Renal cortex interstitium (tissue), 11 donors: Measurements from ENCODE around the gene MTRR. TPM values are rescaled to one million over a fixed set of nuclear protein-coding genes. Genes with fewer than 3 reads are reported as not detected.
"Not testable (repeated sequence)": the region's sequence is repeated elsewhere in the genome, so short reads cannot be mapped to it uniquely, and the experiment has no call there.

ENCODE experiments used
- DNase-seq, 11 donors: peaks; one replicate each; pipeline ENCODE4 v3.0.0-alpha.2; 2013; ENCODE audit warnings: low read depth in 9 of 11, low spot score in 4 of 11; ENCODE audit errors: extremely low read depth in 1 of 11
- polyA plus RNA-seq, 3 donors: library from polyadenylated mRNA; unstranded; fragments of 120-200 nt; gene quantifications; one replicate each; pipeline ENCODE4 v1.2.1, GENCODE V29; 2013; ENCODE audit not compliant: insufficient read length in 3 of 3

The MTRR gene
- polyA plus RNA-seq, 3 donors = 55.5 to 64.9 (median 58.5) TPM

GRCh38 chr5:7881816-7882215, 12.9 kb downstream of the MTRR start:
- DNase-seq = no peak

DNA sequence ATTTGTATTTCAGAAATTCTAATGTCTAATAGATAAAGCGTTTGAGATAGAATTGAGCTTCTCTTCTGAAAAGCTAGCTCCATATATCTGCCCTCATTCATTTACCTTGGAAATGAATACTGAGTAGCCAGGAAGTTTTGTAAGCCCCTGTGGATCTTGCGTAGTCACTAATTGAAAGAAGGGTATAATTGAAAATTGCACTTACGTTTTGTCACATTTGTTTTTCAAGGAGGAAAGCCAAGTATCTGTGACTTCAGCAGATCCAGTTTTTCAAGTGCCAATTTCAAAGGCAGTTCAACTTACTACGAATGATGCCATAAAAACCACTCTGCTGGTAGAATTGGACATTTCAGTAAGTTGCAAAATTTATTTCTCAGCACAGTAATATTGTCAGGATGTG, 14.0 kb downstream of the MTRR start:
- no peak for DNase-seq

- no peak for DNase-seq
These were observed 15.7 kb downstream of the MTRR start for GRCh38 chr5:7884491-7885267.

DNA sequence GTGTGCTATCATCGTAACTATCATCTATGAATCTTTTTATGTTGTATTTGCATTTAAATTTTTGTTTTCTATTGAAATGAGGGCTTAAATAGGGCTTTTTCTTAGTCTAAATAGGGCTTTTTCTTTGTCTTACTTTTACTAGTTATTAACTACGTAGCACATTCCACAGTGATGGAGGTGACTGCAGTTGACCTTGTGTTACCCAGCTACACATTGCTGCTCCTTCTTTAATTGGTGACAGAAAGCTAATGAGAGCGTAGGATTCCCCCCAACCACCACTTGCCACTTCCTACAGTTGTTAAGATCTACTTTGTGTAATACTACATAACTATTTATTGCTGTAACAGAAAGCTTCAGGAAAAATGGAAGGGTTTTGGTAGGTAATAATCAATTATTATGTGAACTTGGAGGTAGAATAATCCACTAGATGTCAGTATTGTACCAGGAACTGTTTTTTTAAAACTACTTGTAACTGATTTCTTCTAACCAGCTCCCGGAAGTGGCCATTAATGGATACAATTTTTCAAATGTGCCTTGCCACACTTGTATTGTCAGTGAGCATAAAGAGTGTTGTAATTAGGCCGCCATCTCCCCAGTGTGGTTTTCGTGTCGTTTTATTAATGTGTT, 18.0 kb downstream of the MTRR start:
- peak in 6 of 11 donors; percentile 12 to 40 (median 24) for DNase-seq

- no peak for DNase-seq
These were observed 20.0 kb downstream of the MTRR start for GRCh38 chr5:7888901-7889300.

- DNase-seq = no peak
These were observed 25.5 kb downstream of the MTRR start for GRCh38 chr5:7894439-7894838.

DNA sequence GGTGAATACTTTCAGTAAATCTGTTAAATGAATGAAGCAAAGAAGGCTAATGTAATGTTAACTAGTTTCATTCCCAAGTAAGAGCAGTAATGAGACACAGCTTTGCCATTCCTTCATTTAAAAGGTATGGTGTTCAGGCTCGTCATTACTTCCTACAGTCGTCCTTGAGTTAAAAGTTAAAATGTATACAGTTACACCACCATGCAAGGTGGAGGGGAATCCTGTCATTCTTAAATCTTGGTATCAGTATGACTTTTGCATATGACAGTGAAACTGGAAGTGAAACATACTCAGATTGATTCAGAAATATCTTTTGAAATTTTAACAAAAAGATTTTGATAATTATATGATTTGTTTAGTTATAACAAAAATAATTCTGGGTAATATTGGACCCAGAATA, 25.9 kb downstream of the MTRR start:
- no peak for DNase-seq

- no peak for DNase-seq
These were observed 28.2 kb downstream of the MTRR start for GRCh38 chr5:7897014-7897600.

DNA sequence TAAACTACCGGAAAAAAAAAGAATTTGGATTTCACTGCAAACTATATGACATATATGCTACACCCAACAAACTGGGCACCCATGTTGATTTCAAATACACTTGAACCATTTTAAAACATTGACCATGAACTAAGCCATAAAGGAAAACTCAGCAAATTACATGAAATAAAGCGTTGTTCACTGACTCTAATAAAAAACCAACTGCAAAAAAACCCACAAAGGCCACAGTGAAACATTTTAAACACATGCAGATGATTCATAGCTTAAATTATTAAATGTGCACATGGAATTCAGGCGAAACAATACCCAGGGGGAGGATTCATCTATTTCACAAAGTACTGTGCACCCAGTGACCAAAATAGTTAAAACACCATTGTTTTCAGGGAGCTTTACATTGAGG, 33.3 kb downstream of the MTRR start:
- DNase-seq = no peak

DNA sequence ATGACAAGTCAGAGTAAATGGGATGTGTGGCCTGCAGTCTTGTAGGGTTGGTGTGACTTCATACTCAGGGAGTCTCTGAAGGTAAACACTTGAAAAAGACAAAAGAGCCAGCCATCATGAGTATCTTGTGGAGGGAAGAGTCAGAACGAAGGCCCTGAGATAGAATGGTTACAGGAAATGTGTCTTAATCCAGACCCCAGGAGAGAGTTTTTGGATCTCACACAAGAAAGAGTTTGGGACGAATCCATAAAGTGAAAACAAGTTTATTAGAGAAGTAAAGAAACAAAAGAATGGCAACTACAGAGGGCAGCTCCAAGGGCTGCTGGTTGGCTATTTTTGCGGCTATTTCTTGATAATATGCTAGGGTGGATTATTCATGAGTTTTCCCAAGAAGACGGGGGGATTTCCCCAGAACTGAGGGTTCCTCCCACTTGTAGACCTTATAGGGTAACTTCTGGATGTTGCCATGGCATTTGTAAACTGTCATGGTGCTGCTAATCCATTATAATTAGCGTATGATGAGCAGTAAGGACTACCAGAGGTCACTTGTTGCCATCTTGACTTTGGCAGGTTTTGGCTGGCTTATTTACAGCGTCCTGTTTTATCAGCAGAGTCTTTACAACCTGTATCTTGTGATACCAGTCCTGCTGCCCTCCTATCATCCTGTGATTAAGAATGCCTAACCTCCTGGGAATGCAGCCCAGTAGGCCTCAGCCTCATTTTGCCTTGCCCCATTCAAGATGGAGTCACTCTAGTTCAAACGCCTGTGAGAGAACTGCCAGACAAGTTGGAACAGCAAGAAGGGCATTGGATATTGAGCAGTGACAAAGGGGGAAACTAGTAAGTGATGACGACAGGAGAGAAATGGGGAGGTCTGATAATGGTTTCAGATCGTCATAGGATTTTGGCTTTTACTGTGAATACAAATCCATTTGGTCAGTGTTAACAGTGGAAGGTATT, 34.0 kb downstream of the MTRR start:
- no peak for DNase-seq

GRCh38 chr5:7904170-7904569, 35.2 kb downstream of the MTRR start:
- DNase-seq = no peak

DNA sequence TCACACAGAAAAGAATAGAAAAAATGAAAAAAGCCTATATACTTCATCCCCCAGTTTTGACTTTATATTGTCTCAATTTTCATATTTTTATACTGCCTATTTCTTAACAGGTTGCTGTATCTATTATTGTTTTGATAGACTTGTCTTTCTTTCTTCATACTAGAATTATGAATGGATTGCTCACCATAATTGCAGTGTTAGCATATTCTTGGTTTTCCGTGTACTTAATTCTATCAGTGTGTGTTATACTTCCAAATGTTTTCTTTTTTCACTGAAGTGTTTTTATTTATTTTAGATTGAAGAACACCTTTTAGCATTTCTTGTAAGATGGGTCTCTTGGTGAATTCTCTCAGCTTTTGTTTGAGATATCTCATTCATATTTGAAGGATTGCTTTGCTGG, 38.7 kb downstream of the MTRR start:
- DNase-seq = no peak

GRCh38 chr5:7908317-7908716, 39.4 kb downstream of the MTRR start:
- no peak for DNase-seq

GRCh38 chr5:7910738-7911428, 41.9 kb downstream of the MTRR start:
- DNase-seq = no peak

DNA sequence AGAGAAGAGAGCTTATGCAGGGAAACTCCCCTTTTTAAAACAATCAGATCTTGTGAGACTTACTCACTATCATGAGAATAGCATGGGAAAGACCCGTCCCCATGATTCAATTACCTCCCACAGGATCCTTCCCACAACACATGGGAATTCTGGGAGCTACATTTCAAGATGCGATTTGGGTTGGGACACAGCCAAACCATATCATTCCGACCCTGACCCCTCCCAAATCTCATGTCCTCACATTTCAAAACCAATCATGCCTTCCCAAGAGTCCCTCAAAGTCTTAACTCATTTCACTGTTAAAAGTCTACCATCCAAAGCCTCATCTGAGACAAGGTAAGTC, 42.5 kb downstream of the MTRR start:
- DNase-seq = not testable (repeated sequence)

- DNase-seq = peak in 4 of 11 donors; percentile 10 to 46 (median 28)
These were observed 47.3 kb downstream of the MTRR start for GRCh38 chr5:7916171-7916804.

- DNase-seq = no peak
These were observed 48.5 kb downstream of the MTRR start for GRCh38 chr5:7917130-7918123.
